ENCODE data around the gene RAET1E. TPM values are rescaled to one million over a fixed set of nuclear protein-coding genes. Genes with fewer than 3 reads are reported as not detected.

RAET1E gene
- total RNA-seq, 2 experiments from 2014 or later, result not detected

DNA sequence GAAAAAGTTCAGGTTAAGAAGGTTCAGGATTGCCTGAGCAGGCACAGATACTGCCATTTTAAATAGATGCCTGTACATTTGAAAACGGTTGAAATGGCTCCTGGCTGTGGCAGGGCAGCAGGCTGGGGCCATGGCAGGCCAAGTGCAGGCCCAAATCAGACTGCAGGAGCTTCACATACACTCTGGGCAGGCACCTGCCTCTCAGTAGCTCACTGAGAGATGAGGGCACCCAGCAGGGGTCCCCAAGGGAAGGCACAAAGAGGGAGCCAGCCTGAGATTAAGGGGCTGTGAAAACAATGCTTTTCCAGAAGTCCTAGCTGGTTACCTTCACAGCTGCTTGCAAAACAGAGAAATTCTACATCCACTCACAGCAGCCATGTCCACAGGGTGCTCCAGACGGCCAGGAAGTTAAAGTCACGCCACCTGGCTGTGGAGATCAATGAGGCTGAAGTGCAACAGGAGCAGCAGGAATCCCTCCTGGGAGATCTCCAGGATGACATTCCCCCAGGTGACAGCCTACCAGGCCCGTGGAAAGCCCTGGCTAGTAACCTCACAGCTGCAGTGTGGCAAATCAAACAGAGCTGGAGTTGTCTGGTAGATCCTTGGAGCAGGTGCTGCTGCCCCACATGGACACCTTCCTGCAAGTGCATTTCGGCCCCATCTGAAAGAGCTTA is 6.2 kb upstream of the RAET1E start:
- Mint-ChIP-seq H3K27ac (no peak overlapping the region), H3K4me3 (no peak overlapping the region), H3K27me3 (peaks cover 10% of the 10 kb centered on the region), H3K36me3 (ENCODE audit: low read depth) (no peaks in the 10 kb centered on the region), H3K4me1 (ENCODE audit: low read depth) (no peaks in the 10 kb centered on the region), H3K9me3 (peaks cover 5% of the 10 kb centered on the region)
- TF ChIP-seq, protein P1, sequence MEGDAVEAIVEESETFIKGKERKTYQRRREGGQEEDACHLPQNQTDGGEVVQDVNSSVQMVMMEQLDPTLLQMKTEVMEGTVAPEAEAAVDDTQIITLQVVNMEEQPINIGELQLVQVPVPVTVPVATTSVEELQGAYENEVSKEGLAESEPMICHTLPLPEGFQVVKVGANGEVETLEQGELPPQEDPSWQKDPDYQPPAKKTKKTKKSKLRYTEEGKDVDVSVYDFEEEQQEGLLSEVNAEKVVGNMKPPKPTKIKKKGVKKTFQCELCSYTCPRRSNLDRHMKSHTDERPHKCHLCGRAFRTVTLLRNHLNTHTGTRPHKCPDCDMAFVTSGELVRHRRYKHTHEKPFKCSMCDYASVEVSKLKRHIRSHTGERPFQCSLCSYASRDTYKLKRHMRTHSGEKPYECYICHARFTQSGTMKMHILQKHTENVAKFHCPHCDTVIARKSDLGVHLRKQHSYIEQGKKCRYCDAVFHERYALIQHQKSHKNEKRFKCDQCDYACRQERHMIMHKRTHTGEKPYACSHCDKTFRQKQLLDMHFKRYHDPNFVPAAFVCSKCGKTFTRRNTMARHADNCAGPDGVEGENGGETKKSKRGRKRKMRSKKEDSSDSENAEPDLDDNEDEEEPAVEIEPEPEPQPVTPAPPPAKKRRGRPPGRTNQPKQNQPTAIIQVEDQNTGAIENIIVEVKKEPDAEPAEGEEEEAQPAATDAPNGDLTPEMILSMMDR (IDR thresholded peaks at IDR 0.05), result no peak
- no peak overlapping the region for H3K27ac ChIP-seq (ENCODE audit: low read depth in 1 of 2, low read length in 2 of 2)
- H3K27me3 ChIP-seq (ENCODE audit: control insufficient read depth in 1 of 2, insufficient read depth in 2 of 2, low read length in 2 of 2), result peaks cover 0 to 2% of the 10 kb centered on the region in 2 experiments
- no peak overlapping the region for H3K4me3 ChIP-seq (ENCODE audit: low read length)
- ChIA-PET POLR2A (no interaction called here), CTCF (no interaction called here)
- no peaks in the 10 kb centered on the region for H3K36me3 ChIP-seq (ENCODE audit: insufficient read depth, low read length)
- ATAC-seq (ENCODE audit: poor library complexity), result no peak
- intact Hi-C loops (cut with DNase I, micrococcal nuclease), result no loop called here
- no peak for DNase-seq
- H3K4me1 ChIP-seq (ENCODE audit: insufficient read depth, low read length), result no peaks in the 10 kb centered on the region
- H3K9me3 ChIP-seq (ENCODE audit: control insufficient read depth in 1 of 2, insufficient read depth in 1 of 2, low read length in 2 of 2), result peaks cover 4 to 11% of the 10 kb centered on the region in 2 experiments

DNA sequence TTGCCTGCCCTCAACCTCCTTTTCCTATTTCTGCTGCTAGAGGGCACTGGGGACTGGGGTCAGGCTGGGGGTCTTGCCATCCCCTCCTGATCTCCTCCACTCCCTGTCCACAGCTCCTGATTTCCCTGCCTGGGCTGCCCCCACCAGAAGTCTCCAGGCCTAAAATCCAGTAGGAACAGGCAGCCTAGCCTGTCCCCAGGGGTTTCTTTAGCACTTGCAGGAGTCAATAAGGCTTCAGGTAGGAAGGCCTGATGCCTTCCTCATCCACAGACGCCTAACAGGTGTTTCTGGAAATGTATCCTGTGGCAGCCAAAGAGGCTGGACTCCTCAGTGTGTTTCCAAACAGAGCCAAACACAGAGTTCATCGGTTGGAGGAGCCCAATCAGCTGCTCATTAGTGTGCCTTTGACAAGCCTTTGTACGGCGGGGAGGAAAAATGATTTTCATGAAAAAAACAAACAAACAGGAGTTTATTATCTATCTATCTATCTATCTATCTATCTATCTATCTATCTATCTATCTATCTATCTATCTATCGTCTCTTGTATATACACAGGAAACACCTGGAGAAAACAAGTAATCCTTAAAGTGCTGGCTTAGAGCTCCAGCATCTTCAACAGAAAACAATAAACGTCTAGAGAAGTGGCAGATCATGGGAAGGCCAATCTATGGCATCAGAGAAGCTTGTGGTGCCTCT is 3.7 kb upstream of the RAET1E start:
- H3K27me3 ChIP-seq (ENCODE audit: control insufficient read depth in 1 of 2, insufficient read depth in 2 of 2, low read length in 2 of 2), result peaks cover 0 to 2% of the 10 kb centered on the region in 2 experiments
- intact Hi-C loops (cut with DNase I, micrococcal nuclease), result no loop called here
- H3K36me3 Mint-ChIP-seq (ENCODE audit: low read depth), result no peaks in the 10 kb centered on the region
- no peaks in the 10 kb centered on the region for H3K4me1 Mint-ChIP-seq (ENCODE audit: low read depth)
- no peak overlapping the region for H3K4me3 ChIP-seq (ENCODE audit: low read length)
- peaks cover 11% of the 10 kb centered on the region for H3K4me1 ChIP-seq (ENCODE audit: insufficient read depth, low read length)
- H3K9me3 ChIP-seq (ENCODE audit: control insufficient read depth in 1 of 2, insufficient read depth in 1 of 2, low read length in 2 of 2), result no peaks in the 10 kb centered on the region
- DNase-seq (no peak), ATAC-seq (ENCODE audit: poor library complexity) (no peak)
- ChIA-PET POLR2A (no interaction called here), CTCF (no interaction called here)
- H3K4me3 Mint-ChIP-seq, result no peak overlapping the region
- H3K27me3 Mint-ChIP-seq, result peaks cover 10% of the 10 kb centered on the region
- H3K27ac Mint-ChIP-seq, result no peak overlapping the region
- H3K9me3 Mint-ChIP-seq, result no peaks in the 10 kb centered on the region
- H3K36me3 ChIP-seq (ENCODE audit: insufficient read depth, low read length), result no peaks in the 10 kb centered on the region
- TF ChIP-seq, protein P1 (IDR thresholded peaks at IDR 0.05), result no peak
- no peak overlapping the region for H3K27ac ChIP-seq (ENCODE audit: low read depth in 1 of 2, low read length in 2 of 2)

DNA sequence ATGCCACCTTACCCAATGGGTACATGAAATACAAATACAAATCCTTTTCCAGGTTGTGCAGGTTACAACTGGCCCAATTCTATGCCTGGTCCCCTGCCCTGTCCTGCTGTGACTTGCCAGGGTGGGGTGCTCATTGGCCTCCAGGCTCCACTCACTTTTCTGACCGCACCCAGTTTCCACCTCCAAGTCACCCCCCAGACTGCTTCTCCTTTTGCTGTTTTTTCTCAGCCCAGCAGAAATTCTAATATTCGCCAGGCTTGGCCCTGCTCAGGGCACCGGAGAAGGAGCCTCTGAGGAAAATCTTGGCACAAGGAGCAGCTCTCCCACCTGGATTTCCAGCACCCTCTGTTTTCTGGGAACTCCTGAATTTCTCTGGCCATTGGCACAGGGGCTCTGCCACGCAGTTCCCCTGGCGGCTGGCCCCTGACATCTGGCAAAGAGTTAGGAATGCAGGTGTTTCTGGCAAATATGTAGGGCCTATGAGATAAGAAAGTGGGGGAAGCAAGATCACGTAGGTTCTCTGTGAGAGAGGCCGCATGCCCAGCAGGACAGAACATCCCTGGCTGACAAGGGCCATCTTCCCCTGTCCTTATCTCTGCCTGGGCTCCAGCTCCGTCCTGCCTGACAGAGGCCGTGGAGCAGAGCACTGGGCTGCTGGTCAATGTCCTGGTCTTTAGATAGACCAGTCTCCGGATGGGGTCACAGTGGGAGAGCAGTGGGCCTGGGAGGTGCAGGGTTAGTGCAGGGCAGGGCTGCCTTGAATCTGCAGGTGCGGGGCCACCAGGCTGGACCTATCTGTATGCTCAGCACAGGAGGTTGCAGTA is 2.9 kb upstream of the RAET1E start:
- no peak overlapping the region for H3K4me3 Mint-ChIP-seq
- intact Hi-C loops (cut with DNase I, micrococcal nuclease), result no loop called here

More for the DNA sequence above, 2.9 kb upstream of the RAET1E start:
- ChIA-PET POLR2A (no interaction called here), CTCF (no interaction called here)
- no peak overlapping the region for H3K27ac Mint-ChIP-seq
- Histone ChIP-seq H3K36me3 (ENCODE audit: insufficient read depth, low read length) (no peaks in the 10 kb centered on the region), H3K4me3 (ENCODE audit: low read length) (no peak overlapping the region), H3K27me3 (ENCODE audit: control insufficient read depth in 1 of 2, insufficient read depth in 2 of 2, low read length in 2 of 2) (peaks cover 0 to 2% of the 10 kb centered on the region in 2 experiments), H3K27ac (ENCODE audit: low read depth in 1 of 2, low read length in 2 of 2) (no peak overlapping the region), H3K9me3 (ENCODE audit: control insufficient read depth in 1 of 2, insufficient read depth in 1 of 2, low read length in 2 of 2) (no peaks in the 10 kb centered on the region), H3K4me1 (ENCODE audit: insufficient read depth, low read length) (peaks cover 17% of the 10 kb centered on the region)
- H3K9me3 Mint-ChIP-seq, result no peaks in the 10 kb centered on the region
- no peaks in the 10 kb centered on the region for H3K36me3 Mint-ChIP-seq (ENCODE audit: low read depth)
- H3K27me3 Mint-ChIP-seq, result peaks cover 10% of the 10 kb centered on the region
- DNase-seq (no peak), ATAC-seq (ENCODE audit: poor library complexity) (no peak)
- TF ChIP-seq, protein P1 (IDR thresholded peaks at IDR 0.05), result no peak
- peaks cover 7% of the 10 kb centered on the region for H3K4me1 Mint-ChIP-seq (ENCODE audit: low read depth)
